Heart left ventricle (tissue), 13 donors: ENCODE results near the gene SHTN1.

ENCODE experiments used
- POLR2A ChIP-seq, 2 donors: fragments of 450-650 bp; IDR thresholded peaks; one replicate each; pipeline ENCODE4 v1.6.1; 2017; ENCODE audit warnings: antibody characterized with exemption in 2 of 2, mild to moderate bottlenecking in 2 of 2, moderate library complexity in 2 of 2
- TF ChIP-seq, protein P1 (sequence below), 12 donors: fragments of 200-600 bp; sonication (generic) in 4 of 12; IDR thresholded peaks; one replicate each; pipeline versions ENCODE4 v1.5.0 to v1.8.0; 2018 to 2022; ENCODE audit warnings: antibody characterized with exemption in 12 of 12, mild to moderate bottlenecking in 5 of 12
- donor health status: ischemic (EF 13 %, LVEDD 7.1; RV severe dilation, severe dysfunction).
- donor health status: DM: no; HTN: yes; CAD: no.
- donor health status: DM: no; HTN: no; CAD: no.
- donor health status: ischemic (EF 25% LVEDD 6.9; RV normal size, moderate dysfunction).
- donor health status: ischemic (EF 25% LVEDD 5.7; RV mildly dilated, moderate dysfunction).
- donor health status: ischemic (EF 35%, LVEDD 5.7; RV mildly dilated, moderate dysfunction).
- donor health status: nonischemic (EF 11% LVEDD 7.7; RV severe dilation, severe dysfunction).
- donor health status: DM: yes; HTN: yes; CAD: no.
- donor health status: PGD.
- donor health status: ischemic (EF 29% LVEDD 5.4; RV normal size, mild dysfunction).
- donor health status: nonischemic (EF 23%, LVEDD 6.1; RV moderate dilation, normal function).

DNA sequence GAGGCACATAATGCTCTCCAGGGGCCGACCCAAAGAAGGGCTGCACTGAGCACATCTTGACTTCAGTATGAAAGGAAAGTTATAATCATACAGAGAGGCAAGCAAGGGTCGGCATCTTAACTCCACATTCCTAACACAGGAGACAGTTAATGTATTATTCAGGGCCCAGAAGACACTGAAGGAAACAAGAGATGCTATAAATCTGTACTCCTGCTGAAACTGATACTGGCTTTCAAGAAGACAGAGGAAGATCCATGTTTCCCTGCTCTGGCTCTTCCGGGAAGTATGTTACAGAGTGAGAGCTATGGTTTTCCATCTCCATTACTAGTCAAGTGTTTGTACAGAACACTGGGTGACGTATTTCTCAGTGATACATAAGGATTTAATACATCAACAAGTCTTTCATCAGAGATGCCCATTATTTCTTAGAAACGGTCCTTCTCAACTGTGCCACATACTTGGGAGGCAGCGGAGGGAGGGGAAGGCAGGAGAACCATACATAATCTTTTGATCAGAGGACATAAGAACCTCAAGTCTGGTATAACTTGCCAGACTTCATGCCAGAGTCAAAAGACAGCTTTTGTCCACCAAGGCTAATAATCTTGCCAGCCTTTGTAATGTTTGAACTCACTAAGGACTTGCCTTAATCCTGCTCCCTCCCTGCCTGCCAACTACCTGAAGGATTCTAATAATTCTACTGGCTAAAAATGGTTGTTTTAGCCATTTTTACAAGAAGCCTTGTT is 97.6 kb downstream of the SHTN1 start:
- no peak for TF ChIP-seq POLR2A (IDR thresholded peaks at IDR 0.05)
- TF ChIP-seq, protein P1, sequence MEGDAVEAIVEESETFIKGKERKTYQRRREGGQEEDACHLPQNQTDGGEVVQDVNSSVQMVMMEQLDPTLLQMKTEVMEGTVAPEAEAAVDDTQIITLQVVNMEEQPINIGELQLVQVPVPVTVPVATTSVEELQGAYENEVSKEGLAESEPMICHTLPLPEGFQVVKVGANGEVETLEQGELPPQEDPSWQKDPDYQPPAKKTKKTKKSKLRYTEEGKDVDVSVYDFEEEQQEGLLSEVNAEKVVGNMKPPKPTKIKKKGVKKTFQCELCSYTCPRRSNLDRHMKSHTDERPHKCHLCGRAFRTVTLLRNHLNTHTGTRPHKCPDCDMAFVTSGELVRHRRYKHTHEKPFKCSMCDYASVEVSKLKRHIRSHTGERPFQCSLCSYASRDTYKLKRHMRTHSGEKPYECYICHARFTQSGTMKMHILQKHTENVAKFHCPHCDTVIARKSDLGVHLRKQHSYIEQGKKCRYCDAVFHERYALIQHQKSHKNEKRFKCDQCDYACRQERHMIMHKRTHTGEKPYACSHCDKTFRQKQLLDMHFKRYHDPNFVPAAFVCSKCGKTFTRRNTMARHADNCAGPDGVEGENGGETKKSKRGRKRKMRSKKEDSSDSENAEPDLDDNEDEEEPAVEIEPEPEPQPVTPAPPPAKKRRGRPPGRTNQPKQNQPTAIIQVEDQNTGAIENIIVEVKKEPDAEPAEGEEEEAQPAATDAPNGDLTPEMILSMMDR (IDR thresholded peaks at IDR 0.05) = no peak
